HG02870 (cell line): ENCODE results near the gene ATP7B.

Experiments used
- ATAC-seq: cut with Tn5 transposase; IDR thresholded peaks from one replicate; pipeline ENCODE4 v1.9.1; 2021; ENCODE audit warnings: mild to moderate bottlenecking, moderate library complexity; ENCODE audit not compliant: unreplicated experiment

The ATP7B gene

GRCh38 chr13:51978796-51979556, 32.3 kb downstream of the ATP7B start:
- no peak for ATAC-seq

- ATAC-seq = no peak
Observed at GRCh38 chr13:51977625-51978024, 33.6 kb downstream of the ATP7B start.

- ATAC-seq = no peak
Observed at GRCh38 chr13:51976890-51977289, 34.4 kb downstream of the ATP7B start.

GRCh38 chr13:51976423-51976822, 34.8 kb downstream of the ATP7B start:
- no peak for ATAC-seq

- no peak for ATAC-seq
Observed at GRCh38 chr13:51974482-51974881, 36.8 kb downstream of the ATP7B start.

- no peak for ATAC-seq
Observed at GRCh38 chr13:51971520-51972426, 39.5 kb downstream of the ATP7B start.

- ATAC-seq = no peak
Observed at GRCh38 chr13:51970349-51970748, 40.9 kb downstream of the ATP7B start.

- ATAC-seq = peak; percentile 63
Observed at GRCh38 chr13:51967482-51968446, 43.5 kb downstream of the ATP7B start.

GRCh38 chr13:51966186-51966585, 45.1 kb downstream of the ATP7B start:
- no peak for ATAC-seq

GRCh38 chr13:51961493-51962403, 49.5 kb downstream of the ATP7B start:
- no peak for ATAC-seq

GRCh38 chr13:51960766-51961165, 50.5 kb downstream of the ATP7B start:
- ATAC-seq = no peak

- ATAC-seq = peak; percentile 38
Observed at GRCh38 chr13:51959773-51960172, 51.5 kb downstream of the ATP7B start.

GRCh38 chr13:51958217-51958547, 53.1 kb downstream of the ATP7B start:
- peak; percentile 17 for ATAC-seq

- ATAC-seq = peak; percentile 84
Observed at GRCh38 chr13:51957377-51958216, 53.7 kb downstream of the ATP7B start.

- ATAC-seq = no peak
Observed at GRCh38 chr13:51956717-51957116, 54.5 kb downstream of the ATP7B start.

- no peak for ATAC-seq
Observed at GRCh38 chr13:51955816-51956603, 55.2 kb downstream of the ATP7B start.

GRCh38 chr13:51955281-51955771, 55.9 kb downstream of the ATP7B start:
- no peak for ATAC-seq
